ENCODE results near the gene NEK7. TPM values are rescaled to one million over a fixed set of nuclear protein-coding genes. Genes with fewer than 3 reads are reported as not detected.

NEK7 gene
- total and polyA plus RNA-seq, 2 of the 4 experiments (the other 2 are of a cell fraction) = 89.0 to 467 TPM

DNA sequence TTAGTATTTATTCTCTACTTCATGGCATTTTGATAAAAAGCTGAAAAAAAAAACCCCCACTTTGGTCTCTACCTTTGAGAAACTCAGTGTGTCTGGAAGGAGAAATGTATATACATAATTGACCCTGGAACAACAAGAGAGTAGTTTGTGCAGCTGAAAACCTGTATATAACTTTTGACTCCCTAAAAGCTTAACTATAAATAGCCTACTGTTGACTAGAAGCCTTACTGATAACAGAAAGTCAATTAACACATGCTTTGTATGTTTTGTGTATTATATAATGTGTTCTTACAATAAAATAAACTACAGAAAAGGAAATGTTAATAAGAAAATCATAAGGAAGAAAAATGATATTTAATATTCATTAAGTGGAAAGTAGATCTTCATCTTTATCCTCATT, 88.0 kb downstream of the NEK7 start:
- dilution Hi-C loops (cut with HindIII; ENCODE audit: low sequenced_read_pairs, unreplicated experiment) = no loop called here
- Histone ChIP-seq H4K20me1 (ENCODE audit: insufficient read depth, low read length) (peaks cover 8% of the 10 kb centered on the region; the same call in 1 of the 2 replicates), H3K79me1 (ENCODE audit: low read depth in 1 of 2, low read length in 2 of 2) (peaks cover 29 to 51% of the 10 kb centered on the region in 2 experiments), H2BK20ac (ENCODE audit: low read depth, low read length) (no peak overlapping the region), H3K9ac (ENCODE audit: low read depth, low read length) (no peak overlapping the region), H3K18ac (ENCODE audit: low read depth, low read length) (no peak overlapping the region), H3K27ac (ENCODE audit: insufficient read depth, low read length) (no peak overlapping the region), H2BK120ac (ENCODE audit: low read depth, low read length) (no peak overlapping the region), H3K4me3 (ENCODE audit: insufficient read depth, low read depth, low read length) (no peak overlapping the region), H3K23ac (ENCODE audit: low read depth, low read length) (no peak overlapping the region), H3K14ac (replicated peaks; ENCODE audit: low read depth, low read length) (no peak overlapping the region), H3K27me3 (ENCODE audit: control insufficient read depth, insufficient read depth, low read length) (no peaks in the 10 kb centered on the region), H4K5ac (ENCODE audit: low read depth, low read length) (no peak overlapping the region), H3K4ac (ENCODE audit: low read depth, low read length) (no peak overlapping the region), H3K56ac (ENCODE audit: extremely low read depth, insufficient read depth, low read length) (no peak overlapping the region), H2AFZ (replicated peaks; ENCODE audit: low read length, poor library complexity) (no peak overlapping the region), H2AK9ac (replicated peaks; ENCODE audit: low read depth, low read length, poor library complexity) (no peak overlapping the region), H2BK15ac (ENCODE audit: low read depth, low read length) (no peak overlapping the region), H4K8ac (ENCODE audit: low read depth in 2 of 2, low read length in 2 of 2) (no peak overlapping the region), H3K36me3 (ENCODE audit: control insufficient read depth, insufficient read depth, low read length) (no peaks in the 10 kb centered on the region), H2AK5ac (ENCODE audit: low read depth, low read length) (no peak overlapping the region), H3K4me1 (ENCODE audit: control insufficient read depth, insufficient read depth, low read length) (no peaks in the 10 kb centered on the region; the same call in 1 of the 2 replicates), H3K9me3 (ENCODE audit: control insufficient read depth, insufficient read depth, low read length) (no peaks in the 10 kb centered on the region), H2BK5ac (ENCODE audit: low read depth, low read length, poor library complexity, severe bottlenecking) (no peak overlapping the region), H3K4me2 (ENCODE audit: low read depth, low read length) (no peak overlapping the region), H4K91ac (ENCODE audit: insufficient read depth, low read depth, low read length) (no peak overlapping the region), H3K9me1 (ENCODE audit: insufficient read depth, low read length) (peaks cover 11% of the 10 kb centered on the region)
- intact Hi-C loops (cut with micrococcal nuclease) = no loop called here
- DNase-seq (no peak), ATAC-seq (ENCODE audit: low read depth) (no peak)
- POLR2A ChIA-PET (ENCODE audit: unreplicated experiment) = no interaction called here
- TF ChIP-seq, protein P1, sequence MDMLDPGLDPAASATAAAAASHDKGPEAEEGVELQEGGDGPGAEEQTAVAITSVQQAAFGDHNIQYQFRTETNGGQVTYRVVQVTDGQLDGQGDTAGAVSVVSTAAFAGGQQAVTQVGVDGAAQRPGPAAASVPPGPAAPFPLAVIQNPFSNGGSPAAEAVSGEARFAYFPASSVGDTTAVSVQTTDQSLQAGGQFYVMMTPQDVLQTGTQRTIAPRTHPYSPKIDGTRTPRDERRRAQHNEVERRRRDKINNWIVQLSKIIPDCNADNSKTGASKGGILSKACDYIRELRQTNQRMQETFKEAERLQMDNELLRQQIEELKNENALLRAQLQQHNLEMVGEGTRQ (IDR thresholded peaks at IDR 0.05; ENCODE audit: low read depth, low read length) = no peak
- TF ChIP-seq, protein P2, sequence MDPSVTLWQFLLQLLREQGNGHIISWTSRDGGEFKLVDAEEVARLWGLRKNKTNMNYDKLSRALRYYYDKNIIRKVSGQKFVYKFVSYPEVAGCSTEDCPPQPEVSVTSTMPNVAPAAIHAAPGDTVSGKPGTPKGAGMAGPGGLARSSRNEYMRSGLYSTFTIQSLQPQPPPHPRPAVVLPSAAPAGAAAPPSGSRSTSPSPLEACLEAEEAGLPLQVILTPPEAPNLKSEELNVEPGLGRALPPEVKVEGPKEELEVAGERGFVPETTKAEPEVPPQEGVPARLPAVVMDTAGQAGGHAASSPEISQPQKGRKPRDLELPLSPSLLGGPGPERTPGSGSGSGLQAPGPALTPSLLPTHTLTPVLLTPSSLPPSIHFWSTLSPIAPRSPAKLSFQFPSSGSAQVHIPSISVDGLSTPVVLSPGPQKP (IDR thresholded peaks at IDR 0.05; ENCODE audit: borderline replicate concordance, low read depth, low read length) = no peak
- no peak for TF ChIP-seq SMC3 (IDR thresholded peaks at IDR 0.05; ENCODE audit: low read depth, low read length)
- TF ChIP-seq NFE2L2 (IDR thresholded peaks at IDR 0.05; ENCODE audit: low read depth, low read length) = no peak
- TF ChIP-seq POLR2A (IDR thresholded peaks at IDR 0.05; ENCODE audit: low read depth, low read length) = no peak
- no peak for TF ChIP-seq BHLHE40 (IDR thresholded peaks at IDR 0.05; ENCODE audit: low read depth, low read length)
- TF ChIP-seq CHD1 (IDR thresholded peaks at IDR 0.05; ENCODE audit: low read depth, low read length) = no peak
- no peak for TF ChIP-seq MAZ (IDR thresholded peaks at IDR 0.05; ENCODE audit: borderline replicate concordance, low read depth, low read length)
- no peak for TF ChIP-seq RCOR1 (IDR thresholded peaks at IDR 0.05; ENCODE audit: insufficient replicate concordance, low read length)
- no peak for TF ChIP-seq CEBPB (IDR thresholded peaks at IDR 0.05; ENCODE audit: low read depth, low read length)
- TF ChIP-seq FOS (IDR thresholded peaks at IDR 0.05; ENCODE audit: low read depth, low read length) = no peak
- TF ChIP-seq, protein P3, sequence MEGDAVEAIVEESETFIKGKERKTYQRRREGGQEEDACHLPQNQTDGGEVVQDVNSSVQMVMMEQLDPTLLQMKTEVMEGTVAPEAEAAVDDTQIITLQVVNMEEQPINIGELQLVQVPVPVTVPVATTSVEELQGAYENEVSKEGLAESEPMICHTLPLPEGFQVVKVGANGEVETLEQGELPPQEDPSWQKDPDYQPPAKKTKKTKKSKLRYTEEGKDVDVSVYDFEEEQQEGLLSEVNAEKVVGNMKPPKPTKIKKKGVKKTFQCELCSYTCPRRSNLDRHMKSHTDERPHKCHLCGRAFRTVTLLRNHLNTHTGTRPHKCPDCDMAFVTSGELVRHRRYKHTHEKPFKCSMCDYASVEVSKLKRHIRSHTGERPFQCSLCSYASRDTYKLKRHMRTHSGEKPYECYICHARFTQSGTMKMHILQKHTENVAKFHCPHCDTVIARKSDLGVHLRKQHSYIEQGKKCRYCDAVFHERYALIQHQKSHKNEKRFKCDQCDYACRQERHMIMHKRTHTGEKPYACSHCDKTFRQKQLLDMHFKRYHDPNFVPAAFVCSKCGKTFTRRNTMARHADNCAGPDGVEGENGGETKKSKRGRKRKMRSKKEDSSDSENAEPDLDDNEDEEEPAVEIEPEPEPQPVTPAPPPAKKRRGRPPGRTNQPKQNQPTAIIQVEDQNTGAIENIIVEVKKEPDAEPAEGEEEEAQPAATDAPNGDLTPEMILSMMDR (conservative IDR thresholded peaks at IDR 0.05; ENCODE audit: low read depth, low read length) = no peak
- in situ Hi-C loops (cut with MboI; ENCODE audit: low sequenced_read_pairs) = no loop called here
- BruUV-seq (replicated peaks) = no TSS peak
- CTCF ChIA-PET = no interaction called here
